Fibroblast of pulmonary artery (primary cell): ENCODE measurements around the gene MYO1D.

Source experiments
- DNase-seq: peaks from one replicate; pipeline ENCODE4 v3.0.0-alpha.2; 2010; ENCODE audit warnings: low read depth
- H3K4me3 ChIP-seq: replicated peaks from 2 replicates; pipeline ENCODE4 v1.5.1; 2011; ENCODE audit warnings: low read depth, mild to moderate bottlenecking, control low read depth, low read length, moderate library complexity
- CTCF ChIP-seq: IDR thresholded peaks from 2 replicates; pipeline ENCODE4 v1.5.1; 2011; ENCODE audit warnings: mild to moderate bottlenecking, control low read depth, low read length, inconsistent platforms; ENCODE audit errors: missing control alignments

The MYO1D gene

GRCh38 chr17:32567086-32567485, 309.8 kb downstream of the MYO1D start:
- no peak overlapping the region for H3K4me3 ChIP-seq
- DNase-seq, result no peak
- no peak for TF ChIP-seq CTCF

- no peak for DNase-seq
- no peak overlapping the region for H3K4me3 ChIP-seq
- TF ChIP-seq CTCF, result no peak
Measured at GRCh38 chr17:32566303-32566702, 310.6 kb downstream of the MYO1D start.

DNA sequence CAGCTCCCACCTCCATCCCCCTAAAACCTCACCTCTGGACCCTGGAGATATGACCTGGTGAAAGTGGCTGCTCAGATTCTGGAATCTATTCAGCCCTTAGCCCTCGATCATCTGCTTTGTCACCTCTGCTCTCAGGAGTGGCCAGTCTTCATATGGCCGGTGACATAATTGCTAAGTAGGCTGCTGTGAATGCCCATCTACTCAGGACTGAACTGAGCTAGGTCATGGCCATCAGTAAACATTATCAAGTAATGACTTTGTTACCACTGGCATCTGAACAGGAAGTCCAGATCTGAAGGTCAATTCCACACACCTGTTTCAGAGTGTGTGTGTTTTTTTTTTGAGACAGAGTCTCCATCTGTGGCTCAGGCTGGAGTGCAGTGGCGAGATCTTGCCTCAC, 311.5 kb downstream of the MYO1D start:
- H3K4me3 ChIP-seq, result no peak overlapping the region
- DNase-seq, result no peak
- TF ChIP-seq CTCF, result no peak

- no peak overlapping the region for H3K4me3 ChIP-seq
- no peak for TF ChIP-seq CTCF
- DNase-seq, result no peak
Measured at GRCh38 chr17:32564325-32564724, 312.6 kb downstream of the MYO1D start.

GRCh38 chr17:32563583-32563982, 313.3 kb downstream of the MYO1D start:
- H3K4me3 ChIP-seq, result no peak overlapping the region
- no peak for TF ChIP-seq CTCF
- DNase-seq, result no peak

GRCh38 chr17:32558997-32559650, 317.8 kb downstream of the MYO1D start:
- no peak for DNase-seq
- H3K4me3 ChIP-seq, result no peak overlapping the region
- no peak for TF ChIP-seq CTCF

DNA sequence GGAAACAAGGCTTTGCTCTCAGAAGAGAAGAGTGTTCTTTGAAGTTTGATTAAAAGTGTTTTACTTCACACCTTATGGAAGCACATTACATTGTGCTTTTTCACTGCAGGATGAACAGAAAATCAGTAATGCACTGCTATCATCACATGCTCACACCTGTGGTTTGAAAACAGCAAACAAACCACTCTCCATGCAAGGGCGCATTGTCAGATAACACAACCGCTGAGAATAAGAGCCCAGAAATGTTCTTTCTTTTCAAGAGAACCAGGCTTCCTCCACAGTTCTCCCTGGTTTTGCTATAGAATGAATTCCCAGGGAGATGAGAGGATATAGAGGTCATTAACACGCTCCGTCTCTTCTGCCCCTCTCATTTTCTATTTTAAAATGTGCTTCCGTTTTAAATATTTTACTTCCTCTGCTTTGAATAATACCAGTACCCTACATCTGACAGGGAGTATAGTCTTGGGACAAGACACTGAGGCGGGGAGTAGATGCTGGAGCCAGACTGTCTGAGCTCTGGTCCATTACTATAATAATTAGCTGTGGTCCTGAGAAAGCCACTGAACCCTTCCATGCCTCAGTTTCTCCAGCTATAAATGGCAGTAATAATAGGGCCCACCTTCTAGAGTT, 318.5 kb downstream of the MYO1D start:
- no peak for DNase-seq
- no peak for TF ChIP-seq CTCF
- no peak overlapping the region for H3K4me3 ChIP-seq
